ENCODE results near the gene MAGIX.

DNA sequence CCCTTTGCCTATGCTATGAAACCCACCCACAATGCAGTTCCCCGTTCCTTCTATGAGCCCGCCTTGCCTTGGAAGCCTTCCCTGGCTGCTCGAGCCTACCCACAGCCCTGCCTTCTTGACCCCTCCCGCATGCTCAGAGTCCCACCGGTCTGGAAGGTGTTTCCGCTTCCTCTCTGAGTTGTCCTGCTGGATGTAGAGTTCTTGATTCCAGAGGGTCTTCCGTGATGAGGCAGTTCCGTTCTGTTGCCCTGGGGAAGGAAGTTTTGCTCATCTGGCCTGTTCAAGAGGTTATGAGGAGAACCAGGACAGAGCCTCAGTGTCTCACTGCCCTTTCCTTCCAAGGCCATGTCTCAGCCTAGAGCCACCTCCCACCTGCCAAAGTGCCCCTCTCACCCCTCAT is 46.5 kb upstream of the MAGIX start:
- no peak for TF ChIP-seq POLR2A (IDR thresholded peaks at IDR 0.05; ENCODE audit: low read depth, low read length)
- TF ChIP-seq POLR2AphosphoS5 (IDR thresholded peaks at IDR 0.05; ENCODE audit: low read depth, low read length), result no peak
- no peak for TF ChIP-seq TAF1 (IDR thresholded peaks at IDR 0.05; ENCODE audit: low read depth, low read length)
- TF ChIP-seq PAX5 (IDR thresholded peaks at IDR 0.05; ENCODE audit: insufficient read depth, low read length, severe bottlenecking), result no peak
